Suppressor macrophage treated with lipopolysaccharide for 4 hours (primary cell): ENCODE measurements around the gene ABHD17C.

Experiments
- DNase-seq: peaks from one replicate; pipeline ENCODE4 v3.0.0-alpha.2; 2020

The ABHD17C gene

DNA sequence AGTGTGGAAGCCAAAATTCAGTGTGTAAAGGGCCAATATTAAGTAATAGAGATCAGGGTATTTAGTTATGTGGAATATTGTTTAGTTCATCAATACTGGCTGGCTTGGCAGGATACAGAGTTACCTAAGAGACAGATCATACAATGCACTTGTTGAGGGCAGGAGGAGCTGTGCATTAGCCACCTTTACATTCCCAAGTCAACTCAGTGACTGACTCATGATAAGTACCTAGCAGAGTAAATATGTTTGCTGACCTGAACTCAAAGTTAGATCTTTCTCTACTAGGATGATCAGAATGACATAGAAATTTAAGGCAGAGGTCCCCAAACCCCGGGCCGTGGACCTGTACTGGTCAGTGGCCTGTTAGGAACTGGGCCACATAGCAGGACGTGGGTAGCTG, 3.5 kb upstream of the ABHD17C start:
- DNase-seq = no peak

DNA sequence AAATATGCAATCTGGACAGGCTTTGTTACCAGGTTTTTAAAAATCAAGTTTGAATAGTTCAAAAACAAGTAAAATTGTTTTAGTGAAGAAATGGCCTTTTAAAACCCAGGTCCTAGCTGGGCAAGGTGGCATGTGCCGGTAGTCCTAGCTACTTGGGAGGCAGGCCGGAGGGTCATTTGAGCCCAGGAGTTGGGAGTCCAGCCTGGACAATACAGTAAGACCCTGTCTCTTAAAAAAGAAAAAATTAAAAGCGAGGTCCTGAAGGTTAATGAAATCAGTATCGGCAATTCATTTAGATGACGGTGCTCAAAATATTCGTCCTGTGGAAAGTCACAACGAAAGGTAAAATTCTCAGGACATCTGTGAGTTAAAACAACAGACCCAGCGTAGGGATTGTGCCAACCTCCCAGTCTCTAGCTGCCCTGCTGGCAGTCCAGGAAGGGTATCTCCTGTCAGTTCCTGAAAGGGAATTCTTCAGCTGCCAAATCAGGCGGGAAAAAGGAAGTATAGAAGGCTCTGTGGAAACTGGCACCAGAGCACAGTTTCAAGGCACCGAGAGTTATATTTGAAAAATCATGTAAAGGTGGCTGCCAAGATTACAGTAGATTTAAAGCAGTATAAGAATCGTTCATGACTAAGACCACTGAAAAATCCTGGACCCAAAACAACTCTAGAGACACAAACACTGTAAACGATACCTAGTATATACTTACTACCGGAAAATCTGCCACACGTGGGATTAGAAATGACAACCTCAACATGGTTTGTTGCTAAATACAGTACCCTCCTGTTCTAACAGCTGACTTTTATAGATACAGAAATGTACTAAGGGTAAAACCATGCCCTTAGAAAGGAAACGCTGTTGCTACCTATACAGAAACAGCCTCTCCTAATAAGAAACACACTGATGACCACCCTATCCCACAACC, 1.2 kb upstream of the ABHD17C start:
- peak; percentile 12 for DNase-seq

DNA sequence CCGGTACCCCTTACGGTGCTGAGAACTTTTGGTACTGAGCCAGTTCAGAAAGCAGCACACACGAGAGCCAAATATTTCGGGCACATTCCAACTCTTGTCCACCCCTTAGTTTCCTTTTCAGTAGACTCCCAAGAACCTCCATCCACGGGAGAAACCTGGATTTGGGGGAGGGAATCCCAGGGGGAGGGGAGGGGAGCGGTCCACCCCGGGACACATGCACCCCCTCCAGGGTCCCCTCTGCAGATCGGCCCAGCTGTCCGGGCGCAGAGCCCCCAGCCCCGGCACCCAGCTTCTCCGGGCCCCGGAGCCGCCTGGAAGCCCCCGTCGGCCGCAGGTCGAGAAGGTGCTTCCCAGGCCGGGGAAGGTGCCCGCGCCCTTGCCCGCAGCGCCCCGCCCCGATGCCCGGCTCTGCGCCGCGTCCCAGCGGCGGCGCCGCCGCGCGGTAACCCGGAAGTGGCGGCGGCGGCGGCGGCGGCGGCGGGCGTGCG, 455 bp upstream of the ABHD17C start:
- no peak for DNase-seq

DNA sequence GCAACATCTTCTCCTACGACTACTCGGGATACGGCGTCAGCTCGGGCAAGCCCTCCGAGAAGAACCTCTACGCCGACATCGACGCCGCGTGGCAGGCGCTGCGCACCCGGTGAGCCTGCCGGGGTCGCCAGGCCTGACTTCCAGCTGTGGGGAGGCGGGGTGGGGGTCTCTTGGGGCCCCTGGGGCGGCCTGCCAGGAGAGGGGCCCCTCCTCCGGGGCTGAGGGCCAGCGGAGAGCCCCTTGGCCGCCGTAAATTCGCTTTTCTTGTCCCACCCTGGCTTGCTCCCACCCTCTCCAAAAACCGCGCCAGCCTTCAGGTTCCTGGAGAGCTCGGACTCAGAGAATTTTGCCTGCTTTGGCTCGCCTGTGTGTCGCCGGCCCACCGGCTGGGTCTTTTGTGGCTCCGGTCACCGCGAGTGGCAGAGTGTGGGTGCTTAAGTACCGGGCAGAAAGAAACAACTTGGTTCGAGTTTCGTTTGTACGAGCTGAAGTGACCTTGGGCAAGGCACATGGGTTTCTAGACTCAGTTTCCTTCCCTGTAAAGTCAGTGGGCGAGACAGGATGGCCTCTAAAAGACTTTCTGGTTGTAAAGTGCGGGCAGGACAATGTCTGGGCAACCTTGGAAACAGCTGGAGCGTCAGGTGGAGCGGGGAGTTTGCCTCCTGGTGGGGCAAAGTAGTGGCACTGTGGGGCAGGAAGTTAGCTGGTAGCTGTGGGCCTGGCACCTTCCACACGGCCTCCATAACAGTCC, 976 bp downstream of the ABHD17C start:
- peak; percentile 13 for DNase-seq

DNA sequence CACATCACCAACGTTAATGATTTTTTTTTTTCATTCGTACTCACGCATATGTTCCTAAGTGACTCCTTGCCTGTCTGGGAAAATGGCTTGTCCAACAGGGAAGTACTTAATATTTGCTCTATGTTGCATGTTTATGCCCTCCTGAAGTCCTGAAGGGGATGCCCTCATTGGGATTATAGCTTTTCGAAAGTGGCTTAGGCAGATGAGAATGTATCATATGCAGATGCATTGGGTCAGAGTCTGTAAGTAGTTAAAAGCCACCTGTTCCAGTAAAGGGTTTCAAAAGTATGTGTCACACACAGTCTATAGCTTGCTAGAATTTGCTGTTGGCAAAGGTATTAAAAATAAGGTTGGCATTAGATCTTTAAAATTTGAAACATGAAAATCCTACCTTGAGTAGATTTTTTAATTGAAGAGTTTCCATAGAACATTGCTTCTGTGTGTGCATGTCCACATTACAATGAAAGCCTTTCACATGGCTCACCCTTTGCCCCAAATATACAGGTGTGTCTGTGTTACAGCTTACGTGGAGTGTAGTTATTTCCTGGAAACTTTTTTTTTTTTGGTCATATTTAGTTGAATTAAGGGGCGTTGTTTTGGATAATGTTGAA, 2.1 kb downstream of the ABHD17C start:
- DNase-seq = no peak

DNA sequence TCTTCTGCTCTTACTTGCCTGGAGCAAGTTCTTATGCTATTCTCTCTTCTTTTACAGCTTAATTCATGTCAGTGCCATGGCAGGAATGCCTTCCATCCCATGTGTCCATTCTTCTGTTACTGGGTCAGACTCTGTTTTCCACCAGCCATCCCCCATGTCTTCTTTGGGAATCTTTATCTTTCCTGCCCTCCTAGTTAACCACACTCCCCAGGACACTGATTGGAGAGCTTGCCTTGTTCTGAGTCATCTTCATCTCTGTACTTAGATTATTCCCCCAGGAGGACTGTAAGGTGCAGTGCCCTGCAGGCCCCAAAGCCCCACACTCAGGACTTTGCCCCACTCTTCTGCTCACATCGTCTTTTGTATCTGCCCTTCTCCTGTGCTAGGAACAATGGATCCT, 3.6 kb downstream of the ABHD17C start:
- DNase-seq = no peak

DNA sequence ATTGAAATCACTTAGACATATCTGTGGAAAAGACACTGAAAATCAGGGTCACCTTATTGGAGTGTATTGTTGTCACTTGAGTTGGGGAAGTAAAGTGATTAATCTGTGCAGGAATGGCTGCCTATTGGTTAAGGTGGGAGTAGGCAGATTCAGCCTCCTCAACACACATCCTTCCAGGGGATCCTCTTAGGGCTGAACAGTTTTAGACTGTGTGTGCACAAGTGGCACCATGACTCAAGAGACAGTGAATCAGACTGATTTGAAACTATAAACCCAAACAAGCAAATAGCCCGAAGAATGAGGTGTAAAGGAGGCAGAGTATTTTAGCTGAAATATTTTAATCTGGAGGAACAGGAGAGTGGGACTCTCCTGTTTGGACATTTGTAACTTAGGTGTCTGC, 4.9 kb downstream of the ABHD17C start:
- DNase-seq = no peak

DNA sequence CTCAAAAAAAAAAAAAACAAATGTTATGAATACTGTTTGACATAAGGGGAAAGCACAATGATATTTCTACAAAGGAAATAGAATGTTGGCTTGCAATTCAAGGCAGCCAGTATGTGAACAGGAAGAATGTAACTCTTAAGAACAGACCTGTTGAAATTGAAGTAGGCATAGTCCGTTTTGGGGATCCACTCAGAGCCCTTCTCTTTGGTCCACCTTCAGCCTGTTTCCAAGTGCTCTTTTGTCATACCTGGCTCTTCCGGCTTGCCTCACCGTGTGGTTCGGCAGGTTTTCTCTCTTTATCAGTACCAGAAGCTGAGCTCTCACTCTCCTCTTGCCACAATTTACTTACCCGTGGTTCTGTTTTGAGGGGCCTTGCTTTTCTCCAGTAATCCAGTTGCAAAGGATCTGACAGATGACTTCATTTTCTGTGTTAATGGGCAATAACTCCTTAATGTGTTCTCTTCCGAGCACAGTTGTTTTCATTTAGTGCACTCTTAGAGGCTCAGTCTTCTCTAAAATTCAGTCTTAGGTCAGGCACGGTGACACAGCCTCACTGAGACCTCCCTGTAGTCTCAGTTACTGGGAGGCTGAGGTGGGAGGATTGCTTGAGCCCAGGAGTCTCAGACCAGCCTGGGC, 6.7 kb downstream of the ABHD17C start:
- DNase-seq = no peak

DNA sequence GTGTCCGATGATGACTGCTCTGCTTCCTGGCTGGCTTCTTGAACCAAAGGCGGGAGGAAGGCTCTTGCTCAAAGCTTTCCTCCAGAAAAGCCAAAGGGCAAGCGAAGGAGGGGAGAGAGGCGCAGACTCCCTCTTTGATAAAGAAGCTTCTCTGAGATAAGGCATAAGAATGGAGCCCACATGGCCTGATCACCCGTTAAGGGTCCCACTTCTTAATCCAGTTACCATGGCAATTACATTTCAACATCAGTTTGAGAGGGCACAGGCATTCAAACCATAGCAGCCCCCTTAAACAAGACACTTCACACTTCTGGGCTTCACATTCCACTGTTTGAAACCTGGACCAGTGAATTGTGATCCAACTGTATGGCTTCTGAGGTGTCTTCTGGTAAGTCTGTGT, 8.0 kb downstream of the ABHD17C start:
- DNase-seq = no peak

DNA sequence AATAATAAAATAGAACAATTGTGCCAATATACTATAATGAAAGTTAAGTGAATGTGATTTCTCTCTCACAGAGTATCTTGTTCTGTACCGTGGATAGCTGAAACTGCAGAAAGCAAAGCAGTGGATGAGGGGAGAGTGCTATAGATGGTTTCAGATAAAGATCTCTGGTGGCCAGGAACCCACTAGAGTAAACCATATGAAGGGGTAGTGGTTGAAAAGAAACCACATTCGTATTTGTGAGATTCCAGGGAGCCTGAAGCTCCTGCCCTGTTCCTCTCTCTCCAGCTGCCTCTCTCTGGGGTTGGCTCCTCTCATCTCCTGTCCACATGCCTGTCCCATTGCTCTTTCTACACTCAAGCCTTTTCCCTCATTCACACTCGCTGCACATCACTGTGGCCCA, 8.9 kb downstream of the ABHD17C start:
- DNase-seq = no peak

DNA sequence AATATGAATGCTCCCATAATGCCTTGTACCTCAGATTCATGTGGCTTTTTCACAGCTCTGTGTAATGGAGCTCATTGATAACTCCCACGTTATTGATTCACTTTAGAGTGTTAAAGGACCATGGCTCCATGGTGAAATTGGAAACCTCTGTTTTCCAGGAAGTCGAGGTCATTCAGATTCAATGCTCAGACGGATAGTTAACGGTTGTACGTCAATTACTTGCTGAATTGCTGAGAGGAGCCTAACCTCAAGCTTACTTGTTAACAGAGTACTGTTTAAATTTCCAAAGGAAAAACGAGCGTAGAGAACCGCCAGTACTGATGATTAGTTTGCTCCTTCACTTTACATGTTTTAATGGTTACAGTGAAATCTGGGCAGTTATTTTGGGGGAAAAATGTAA, 11.1 kb downstream of the ABHD17C start:
- no peak for DNase-seq

DNA sequence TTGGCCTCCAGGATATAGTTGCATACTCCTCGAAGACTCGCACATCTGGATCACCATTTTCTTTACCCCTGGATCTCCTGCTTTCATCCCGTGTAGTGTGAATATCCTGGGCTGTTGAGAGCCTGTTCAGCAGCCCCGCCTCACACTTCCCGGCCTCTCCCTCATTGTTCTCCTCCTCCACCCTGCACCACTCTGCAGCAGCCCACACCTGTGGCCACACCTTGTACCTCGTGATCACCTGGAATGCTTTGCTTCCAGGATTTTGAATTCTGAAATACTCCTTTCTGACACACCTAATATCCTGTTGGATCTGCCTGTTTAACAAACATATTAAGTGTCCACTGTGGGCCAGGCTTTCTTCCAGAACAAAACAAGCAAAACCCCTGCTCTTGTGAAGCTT, 14.4 kb downstream of the ABHD17C start:
- DNase-seq = no peak

DNA sequence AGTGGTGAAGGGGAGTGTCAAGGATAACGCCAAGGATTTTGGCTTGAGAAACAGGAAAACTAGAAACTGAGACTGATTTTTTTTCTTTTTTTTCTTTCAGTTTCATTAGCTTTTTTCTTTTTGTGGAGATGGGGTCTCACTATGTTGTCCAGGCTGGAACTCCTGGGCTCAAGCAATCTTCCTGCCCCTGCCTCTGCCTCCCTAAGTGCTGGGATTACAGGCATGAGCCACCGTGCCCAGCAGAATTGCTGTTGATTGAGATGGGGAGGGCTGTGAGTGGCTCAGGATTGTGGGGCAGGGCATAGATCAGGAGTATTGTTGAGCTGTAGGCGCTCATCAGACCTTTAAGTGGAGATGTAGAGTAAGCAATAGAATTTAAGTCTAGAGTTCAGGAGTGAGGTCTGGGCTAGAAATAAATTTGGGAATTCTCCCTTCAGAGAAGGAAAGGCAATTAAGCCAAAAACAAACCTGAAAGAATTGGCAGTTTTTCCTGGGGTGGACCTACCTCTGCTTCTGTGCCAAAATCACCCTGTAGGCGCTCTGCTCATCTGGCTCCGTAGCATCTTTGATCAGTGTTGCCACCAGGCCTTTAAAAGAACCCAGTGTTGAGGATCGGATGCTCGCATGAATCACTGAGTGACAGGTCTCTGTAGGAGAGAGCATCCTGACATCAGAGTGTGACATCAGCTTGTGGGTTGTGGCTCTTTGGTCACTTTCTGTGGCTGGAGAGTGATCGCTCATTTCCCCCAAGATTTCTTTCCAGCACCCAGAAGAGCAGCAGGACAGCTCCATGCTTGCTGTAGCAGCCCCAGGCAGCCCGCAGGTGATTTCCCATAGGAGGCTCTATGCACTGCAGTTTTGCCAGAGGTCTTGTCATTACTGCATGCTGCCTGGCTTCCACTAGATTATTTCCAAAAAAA, 15.8 kb downstream of the ABHD17C start:
- DNase-seq = peak; percentile 72

DNA sequence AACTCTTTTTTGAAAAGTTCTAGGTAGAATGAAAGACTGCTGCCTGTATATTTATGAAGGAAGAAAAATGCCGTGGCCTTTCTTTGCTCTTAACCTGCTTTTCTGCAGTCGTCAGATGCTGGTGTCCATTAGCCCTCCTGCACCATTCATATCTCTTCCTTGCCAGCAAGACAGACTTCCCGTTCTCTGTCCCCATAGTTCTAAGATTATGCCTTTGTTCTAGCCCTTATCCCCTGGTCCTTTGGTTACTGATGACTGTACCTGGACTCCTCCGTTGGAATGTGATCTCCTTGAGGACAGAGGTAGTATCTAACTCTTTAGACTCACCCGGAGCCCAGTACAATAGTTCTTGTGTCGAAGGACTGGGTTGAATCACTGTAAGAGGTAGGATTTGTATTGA, 16.8 kb downstream of the ABHD17C start:
- DNase-seq = no peak

DNA sequence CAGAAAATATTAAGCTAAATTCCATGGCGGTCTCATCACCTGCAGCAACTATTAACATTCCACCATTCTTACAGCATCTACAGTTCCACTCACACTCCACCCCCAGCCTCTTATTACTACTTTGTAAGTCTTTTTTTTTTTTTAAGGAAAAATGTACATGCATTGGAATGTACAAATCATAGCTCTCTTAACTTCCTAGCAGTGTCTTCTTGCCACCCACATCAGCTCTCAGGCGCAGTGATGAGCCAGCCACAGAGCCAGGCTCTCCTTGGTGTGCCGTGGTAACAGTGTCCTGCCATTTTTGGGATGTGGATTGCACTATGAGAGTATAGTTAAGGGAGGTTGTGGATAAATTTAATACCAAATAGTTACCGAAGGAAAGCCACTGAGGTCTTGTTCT, 17.8 kb downstream of the ABHD17C start:
- no peak for DNase-seq

DNA sequence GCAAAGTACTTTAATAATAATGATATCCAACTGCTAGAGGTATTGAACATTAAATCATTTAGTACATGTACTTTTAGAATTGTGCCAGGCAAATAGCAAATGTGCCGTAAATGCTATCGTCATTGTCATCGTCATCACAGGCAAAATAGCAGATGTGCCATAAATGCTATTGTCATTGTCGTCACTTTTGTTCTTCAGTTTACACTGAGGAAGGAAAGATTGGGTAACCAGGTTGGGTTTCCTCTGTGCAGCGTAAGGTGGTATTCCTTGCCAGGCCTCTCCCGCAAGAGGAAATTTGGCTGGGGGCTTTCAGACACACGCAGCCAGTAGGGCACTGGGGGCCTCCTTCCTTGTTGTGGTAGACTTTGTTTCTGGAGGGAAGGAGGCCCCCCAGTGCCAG, 26.4 kb downstream of the ABHD17C start:
- no peak for DNase-seq

DNA sequence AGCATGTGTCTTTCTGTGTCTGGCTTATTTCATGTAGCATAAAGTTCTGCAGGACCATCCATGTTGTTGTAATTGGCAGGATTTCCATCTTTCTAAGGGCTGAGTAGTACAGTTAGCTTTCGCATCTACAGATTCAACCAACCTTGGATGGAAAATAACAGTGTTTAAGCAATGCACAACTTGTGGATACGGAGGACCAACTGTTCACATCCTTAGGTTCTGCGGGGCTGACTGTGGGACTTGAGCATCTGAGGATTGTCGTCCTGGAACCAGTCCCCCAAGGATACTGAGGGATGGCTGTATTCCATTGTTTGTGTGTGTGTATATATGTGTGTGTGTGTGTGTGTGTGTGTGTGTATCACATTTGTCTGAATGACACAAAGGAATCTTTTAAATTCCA, 27.7 kb downstream of the ABHD17C start:
- DNase-seq = no peak

DNA sequence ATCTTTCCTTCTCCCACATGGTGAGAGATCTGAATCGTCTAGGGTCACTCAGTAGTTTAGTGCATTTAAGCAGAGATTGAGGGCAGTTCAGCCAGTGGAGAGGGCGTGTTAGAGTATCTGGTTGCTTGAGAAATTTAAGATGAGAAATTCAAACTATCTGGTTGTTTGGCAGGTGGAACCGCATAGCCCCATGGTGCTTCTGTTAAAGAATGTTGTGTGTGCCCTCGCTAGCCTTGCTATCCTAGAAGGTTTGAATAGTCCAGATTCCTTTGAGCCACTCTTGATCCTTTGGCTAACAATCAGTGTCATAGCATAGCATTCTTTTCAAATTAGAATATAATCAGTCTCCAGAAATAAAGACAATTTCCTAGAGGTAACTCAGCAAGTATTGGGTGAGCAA, 32.1 kb downstream of the ABHD17C start:
- no peak for DNase-seq

DNA sequence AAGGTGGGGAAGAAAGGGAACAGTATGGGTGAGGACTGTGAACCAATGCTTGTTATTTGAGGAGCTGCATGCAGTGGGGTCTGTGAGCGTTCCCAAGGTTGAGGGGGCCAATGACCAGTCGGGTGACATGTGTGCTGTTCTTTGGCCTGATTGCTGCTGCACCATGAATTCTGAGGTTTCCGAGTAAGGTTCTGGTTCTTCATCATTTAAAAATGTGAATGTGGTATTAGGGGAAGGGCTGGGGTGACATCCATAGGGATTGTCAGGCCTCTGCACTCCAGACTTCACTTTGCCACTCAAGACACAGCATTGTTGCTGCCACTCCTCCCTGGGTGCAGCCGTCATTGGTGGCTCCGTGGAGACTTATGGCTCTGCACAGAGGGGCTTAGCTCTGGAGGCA, 32.5 kb downstream of the ABHD17C start:
- no peak for DNase-seq

DNA sequence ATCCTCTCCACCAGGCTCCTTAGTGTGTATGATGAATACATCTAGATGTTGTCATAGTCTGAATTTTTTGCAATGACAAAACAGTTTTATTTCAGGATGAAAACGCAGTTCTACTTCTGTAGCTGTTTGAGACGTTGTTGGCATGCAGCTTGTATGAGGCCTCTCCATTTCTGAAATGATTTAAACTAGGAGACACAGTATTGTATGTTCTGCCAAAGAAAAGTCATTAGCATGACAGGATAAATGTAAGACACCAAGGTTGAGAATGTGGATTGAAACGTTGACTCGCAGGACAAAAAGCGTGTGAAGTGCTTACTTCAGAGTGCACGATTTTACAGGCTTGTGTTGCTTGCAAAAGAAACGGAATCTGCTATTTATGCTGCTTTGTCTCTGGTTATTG, 35.3 kb downstream of the ABHD17C start:
- DNase-seq = no peak

DNA sequence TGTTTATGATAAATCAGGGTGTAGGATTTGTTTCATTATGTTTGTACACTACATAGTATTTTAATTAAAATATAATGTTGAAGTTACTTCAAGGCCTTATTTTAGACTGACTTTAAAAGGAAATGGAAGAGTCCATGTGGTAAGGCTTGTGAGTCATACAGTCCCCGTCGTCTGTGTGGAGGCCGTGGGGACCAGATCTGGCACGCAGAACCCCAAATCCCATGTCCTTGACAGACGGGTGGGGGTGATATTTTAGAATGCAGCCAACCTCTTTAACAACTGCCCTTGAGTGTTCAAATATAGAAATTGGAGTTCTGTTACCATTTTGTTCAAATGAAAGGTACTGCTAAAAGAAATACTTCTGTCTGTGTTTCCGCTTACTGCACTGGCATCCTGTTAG, 35.8 kb downstream of the ABHD17C start:
- DNase-seq = peak; percentile 8

DNA sequence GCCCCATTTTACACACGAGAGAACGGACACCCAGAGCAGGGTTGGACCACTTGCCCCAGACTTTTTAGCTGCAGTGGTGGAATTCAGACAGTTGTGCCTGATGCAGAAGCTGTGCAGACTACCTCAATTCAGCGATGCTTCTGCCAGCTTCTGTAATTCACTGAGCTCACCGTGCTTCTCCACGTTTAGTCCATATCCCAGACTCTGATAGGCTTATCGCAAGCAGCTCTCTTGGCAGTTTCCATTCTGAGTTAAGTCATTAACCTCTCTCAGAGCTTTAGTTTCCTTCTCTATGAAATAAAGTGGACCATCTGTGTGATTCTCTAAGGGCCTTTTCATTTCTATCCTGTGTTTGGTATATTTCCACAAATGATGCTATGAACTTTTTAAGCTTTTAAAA, 37.1 kb downstream of the ABHD17C start:
- no peak for DNase-seq
